Stimulated activated CD4-positive, alpha-beta T cell treated with anti-CD3 and anti-CD28 coated beads, TNF-alpha, amount 100 ng/mL, for 1 hour (primary cell): Measurements from ENCODE around the gene FCHSD1.

Experiments
- DNase-seq, 3 donors: peaks; one replicate each; pipeline ENCODE4 v3.0.0-alpha.2; 2020; ENCODE audit warnings: low read depth in 3 of 3, low spot score in 1 of 3

FCHSD1 gene

GRCh38 chr5:141674747-141675146, 23.5 kb upstream of the FCHSD1 start:
- no peak for DNase-seq

GRCh38 chr5:141672841-141673813, 21.9 kb upstream of the FCHSD1 start:
- DNase-seq, result no peak

GRCh38 chr5:141672071-141672840, 21.0 kb upstream of the FCHSD1 start:
- no peak for DNase-seq

GRCh38 chr5:141669520-141669919, 18.3 kb upstream of the FCHSD1 start:
- DNase-seq, result no peak

- no peak for DNase-seq
Measured at GRCh38 chr5:141668601-141669265, 17.5 kb upstream of the FCHSD1 start.

- no peak for DNase-seq
Measured at GRCh38 chr5:141665995-141666940, 15.1 kb upstream of the FCHSD1 start.

- DNase-seq, result peak; percentile 33 to 64 (median 54)
Measured at GRCh38 chr5:141664733-141665461, 13.7 kb upstream of the FCHSD1 start.

- no peak for DNase-seq
Measured at GRCh38 chr5:141663506-141663905, 12.3 kb upstream of the FCHSD1 start.

- no peak for DNase-seq
Measured at GRCh38 chr5:141662028-141662427, 10.8 kb upstream of the FCHSD1 start.

- DNase-seq, result no peak
Measured at GRCh38 chr5:141657937-141658545, 6.8 kb upstream of the FCHSD1 start.

GRCh38 chr5:141657404-141657803, 6.2 kb upstream of the FCHSD1 start:
- no peak for DNase-seq

GRCh38 chr5:141656396-141656795, 5.2 kb upstream of the FCHSD1 start:
- DNase-seq, result no peak

- DNase-seq, result no peak
Measured at GRCh38 chr5:141655020-141655419, 3.8 kb upstream of the FCHSD1 start.

GRCh38 chr5:141654298-141654697, 3.1 kb upstream of the FCHSD1 start:
- no peak for DNase-seq

- DNase-seq, result no peak
Measured at GRCh38 chr5:141651728-141652105, 499 bp upstream of the FCHSD1 start.

GRCh38 chr5:141649972-141650371, 1.2 kb downstream of the FCHSD1 start:
- no peak for DNase-seq

GRCh38 chr5:141649056-141649688, 2.0 kb downstream of the FCHSD1 start:
- no peak for DNase-seq

GRCh38 chr5:141647851-141648250, 3.4 kb downstream of the FCHSD1 start:
- no peak for DNase-seq

- no peak for DNase-seq
Measured at GRCh38 chr5:141647242-141647641, 4.0 kb downstream of the FCHSD1 start.
